ENCODE measurements around the gene TRMT10C. TPM values are rescaled to one million over a fixed set of nuclear protein-coding genes. Genes with fewer than 3 reads are reported as not detected.

The TRMT10C gene
- total and polyA plus RNA-seq, 10 donors: 14.1 to 25.8 (median 19.1) TPM

- no peak for DNase-seq
- whole genome bisulfite sequencing, 5 donors: 88 to 92% (median 90%) methylated on average over 4 of the region's 4 CpGs
These were observed 34.2 kb upstream of the TRMT10C start for GRCh38 chr3:101527441-101527840.

GRCh38 chr3:101527906-101528305 is 33.8 kb upstream of the TRMT10C start:
- H3K36me3 ChIP-seq: no peaks in the 10 kb centered on the region
- DNase-seq: no peak
- H3K4me1 ChIP-seq: no peaks in the 10 kb centered on the region
- H3K27me3 ChIP-seq (replicated peaks in 1 of 7): no peaks in the 10 kb centered on the region
- peaks cover 0 to 11% (median 0%) of the 10 kb centered on the region in 8 donors for H3K9me3 ChIP-seq
- TF ChIP-seq CTCF (IDR thresholded peaks at IDR 0.05 in 8 of 11, conservative IDR thresholded peaks at IDR 0.05 in 3 of 11) (no peak), POLR2AphosphoS5 (IDR thresholded peaks at IDR 0.05) (no peak), POLR2A (IDR thresholded peaks at IDR 0.05) (no peak)
- intact Hi-C loops (cut with DNase I; ENCODE audit: low total_unique reads): no loop called here
- H3K4me3 ChIP-seq: no peak overlapping the region
- no peak overlapping the region for H3K27ac ChIP-seq
- 57 to 88% (median 67%) methylated on average over 1 of the region's 1 CpG for WGBS, 5 donors

More at GRCh38 chr3:101527441-101527840, 34.2 kb upstream of the TRMT10C start:
- peaks cover 0 to 11% (median 0%) of the 10 kb centered on the region in 8 donors for H3K9me3 ChIP-seq
- intact Hi-C loops (cut with DNase I; ENCODE audit: low total_unique reads): no loop called here
- H3K4me3 ChIP-seq: no peak overlapping the region
- H3K27me3 ChIP-seq (replicated peaks in 1 of 7): no peaks in the 10 kb centered on the region
- no peaks in the 10 kb centered on the region for H3K36me3 ChIP-seq
- H3K4me1 ChIP-seq: no peaks in the 10 kb centered on the region
- no peak overlapping the region for H3K27ac ChIP-seq
- TF ChIP-seq POLR2AphosphoS5 (IDR thresholded peaks at IDR 0.05) (no peak), POLR2A (IDR thresholded peaks at IDR 0.05) (no peak)

GRCh38 chr3:101529816-101530685 is 31.6 kb upstream of the TRMT10C start:
- WGBS, 5 donors: 80 to 91% (median 87%) methylated on average over 4 of the region's 4 CpGs
- DNase-seq: no peak
- H3K4me1 ChIP-seq: no peaks in the 10 kb centered on the region
- peaks cover 0 to 10% (median 0%) of the 10 kb centered on the region in 8 donors for H3K9me3 ChIP-seq
- intact Hi-C loops (cut with DNase I; ENCODE audit: low total_unique reads): no loop called here
- H3K27ac ChIP-seq: no peak overlapping the region
- H3K4me3 ChIP-seq: no peak overlapping the region
- H3K36me3 ChIP-seq: no peaks in the 10 kb centered on the region
- H3K27me3 ChIP-seq (replicated peaks in 1 of 7): no peaks in the 10 kb centered on the region
- TF ChIP-seq CTCF (IDR thresholded peaks at IDR 0.05 in 8 of 11, conservative IDR thresholded peaks at IDR 0.05 in 3 of 11) (no peak), POLR2A (IDR thresholded peaks at IDR 0.05) (no peak), POLR2AphosphoS5 (IDR thresholded peaks at IDR 0.05) (no peak)

GRCh38 chr3:101530686-101531047 is 31.0 kb upstream of the TRMT10C start:
- Histone ChIP-seq H3K4me1 (no peaks in the 10 kb centered on the region), H3K27ac (no peak overlapping the region), H3K27me3 (replicated peaks in 1 of 7) (no peaks in the 10 kb centered on the region), H3K9me3 (peaks cover 0 to 4% (median 0%) of the 10 kb centered on the region in 8 donors), H3K4me3 (no peak overlapping the region), H3K36me3 (no peaks in the 10 kb centered on the region)
- no peak for TF ChIP-seq CTCF (IDR thresholded peaks at IDR 0.05 in 8 of 11, conservative IDR thresholded peaks at IDR 0.05 in 3 of 11)
- no peak for TF ChIP-seq POLR2A (IDR thresholded peaks at IDR 0.05)
- TF ChIP-seq POLR2AphosphoS5 (IDR thresholded peaks at IDR 0.05): no peak
- WGBS, 5 donors: 19 to 40% (median 27%) methylated on average over 2 of the region's 2 CpGs
- intact Hi-C loops (cut with DNase I; ENCODE audit: low total_unique reads): no loop called here
- no peak for DNase-seq
